ENCODE results near the gene WNT7A.

Gene WNT7A

DNA sequence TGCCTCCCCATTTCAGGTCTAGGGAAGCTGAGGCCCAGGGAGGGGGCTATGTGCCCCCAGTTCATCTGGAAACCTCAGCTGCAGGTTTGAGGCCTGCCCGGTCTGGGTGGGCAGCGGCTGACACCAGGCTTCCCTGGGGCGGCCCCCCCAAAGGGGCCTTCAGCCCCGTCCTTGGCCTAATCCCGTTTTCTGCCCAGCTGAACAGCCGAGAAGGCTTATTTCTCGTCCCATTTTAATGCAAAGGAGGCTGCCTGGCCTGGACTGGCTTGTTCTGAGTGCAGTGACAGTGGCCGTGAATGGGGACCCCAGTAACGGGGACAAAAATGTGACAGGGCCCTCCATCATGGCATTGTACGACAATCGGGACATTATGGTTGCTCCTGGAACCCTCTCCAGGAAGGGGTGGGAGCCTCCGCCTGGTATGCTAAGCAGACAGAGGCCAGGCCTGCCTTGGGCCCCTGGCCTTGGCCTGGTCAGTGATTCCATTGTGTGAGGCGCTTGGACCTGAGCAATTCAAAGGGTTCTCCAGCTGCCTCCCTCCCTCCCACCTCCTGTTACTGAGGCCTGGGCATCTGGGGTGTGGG lies 93.9 kb downstream of the WNT7A start:
- H3K14ac ChIP-seq (ENCODE audit: low read length in 2 of 2): no peak overlapping the region
- H3K27ac ChIP-seq (ENCODE audit: low read length, poor library complexity, severe bottlenecking): no peak overlapping the region
- no peak overlapping the region for H3K18ac ChIP-seq (ENCODE audit: low read depth in 1 of 2, low read length in 2 of 2)
- no peaks in the 10 kb centered on the region for H3K36me3 ChIP-seq (ENCODE audit: control insufficient read depth in 1 of 2, insufficient read depth in 2 of 2, low read depth in 1 of 2, low read length in 2 of 2)
- DNase-seq: no peak
- no peak overlapping the region for H4K8ac ChIP-seq (ENCODE audit: low read length)
- no peak overlapping the region for H2BK120ac ChIP-seq (ENCODE audit: low read depth, low read length)
- H3K4ac ChIP-seq (ENCODE audit: low read depth in 1 of 2, low read length in 2 of 2): no peak overlapping the region
- no peak overlapping the region for H3K9ac ChIP-seq (ENCODE audit: low read length)
- no peak overlapping the region for H2BK12ac ChIP-seq (ENCODE audit: low read length in 2 of 2)
- H2BK15ac ChIP-seq (ENCODE audit: low read depth, poor library complexity, severe bottlenecking): no peak overlapping the region
- WGBS: 82% methylated on average over 12 of the region's 13 CpGs
- H3K79me1 ChIP-seq (replicated peaks; ENCODE audit: low read length, poor library complexity, severe bottlenecking): no peaks in the 10 kb centered on the region
- H4K91ac ChIP-seq (ENCODE audit: low read length): no peak overlapping the region
- H2BK5ac ChIP-seq (ENCODE audit: low read depth, low read length, poor library complexity, severe bottlenecking): no peak overlapping the region
- no peak overlapping the region for H2AK5ac ChIP-seq (ENCODE audit: low read length, severe bottlenecking)
- H3K4me2 ChIP-seq (ENCODE audit: low read length, poor library complexity, severe bottlenecking): no peak overlapping the region
- H3K4me1 ChIP-seq (ENCODE audit: control insufficient read depth, insufficient read depth, low read depth, low read length): no peaks in the 10 kb centered on the region
- H3K23ac ChIP-seq (ENCODE audit: low read length in 2 of 2): no peak overlapping the region
- H3K4me3 ChIP-seq (ENCODE audit: insufficient read depth in 1 of 2, low read depth in 1 of 2, low read length in 2 of 2): no peak overlapping the region
- H3K27me3 ChIP-seq (ENCODE audit: control insufficient read depth in 1 of 2, insufficient read depth in 1 of 2, low read length in 2 of 2): peaks cover 0 to 63% of the 10 kb centered on the region in 2 experiments
- no peak overlapping the region for H2AFZ ChIP-seq (ENCODE audit: low read depth, low read length)
- no peaks in the 10 kb centered on the region for H3K9me3 ChIP-seq (ENCODE audit: control insufficient read depth, low read length)

DNA sequence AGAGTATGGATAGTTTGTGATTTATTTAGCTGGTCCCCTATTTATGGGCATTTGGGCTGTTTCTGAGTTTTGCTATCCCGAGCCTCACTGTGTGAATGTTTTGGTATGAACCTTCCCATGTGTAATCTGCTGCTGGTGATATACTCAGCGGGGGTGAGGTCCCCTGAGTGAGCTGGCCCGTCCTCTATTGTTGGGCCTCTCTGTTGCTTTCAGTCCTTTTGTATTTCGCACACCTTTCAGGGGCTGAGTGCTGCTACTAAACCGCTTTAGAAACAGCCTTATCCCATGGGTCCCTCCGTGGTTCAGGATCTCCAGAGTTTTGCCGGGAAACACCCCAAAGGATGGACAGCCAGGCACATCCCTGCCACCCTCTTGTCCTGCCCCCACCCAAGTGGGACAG lies 94.5 kb downstream of the WNT7A start:
- no peak overlapping the region for H2BK120ac ChIP-seq (ENCODE audit: low read depth, low read length)
- no peak for DNase-seq
- H3K79me1 ChIP-seq (replicated peaks; ENCODE audit: low read length, poor library complexity, severe bottlenecking): no peaks in the 10 kb centered on the region
- no peak overlapping the region for H4K8ac ChIP-seq (ENCODE audit: low read length)
- no peak overlapping the region for H2BK12ac ChIP-seq (ENCODE audit: low read length in 2 of 2)
- 66% methylated on average over 7 of the region's 7 CpGs for WGBS
- H3K4me3 ChIP-seq (ENCODE audit: insufficient read depth in 1 of 2, low read depth in 1 of 2, low read length in 2 of 2): no peak overlapping the region
- H2AK5ac ChIP-seq (ENCODE audit: low read length, severe bottlenecking): no peak overlapping the region
- no peak overlapping the region for H2AFZ ChIP-seq (ENCODE audit: low read depth, low read length)
- no peaks in the 10 kb centered on the region for H3K4me1 ChIP-seq (ENCODE audit: control insufficient read depth, insufficient read depth, low read depth, low read length)
- H3K14ac ChIP-seq (ENCODE audit: low read length in 2 of 2): no peak overlapping the region
- H3K36me3 ChIP-seq (ENCODE audit: control insufficient read depth in 1 of 2, insufficient read depth in 2 of 2, low read depth in 1 of 2, low read length in 2 of 2): no peaks in the 10 kb centered on the region
- H3K4me2 ChIP-seq (ENCODE audit: low read length, poor library complexity, severe bottlenecking): no peak overlapping the region
- H2BK15ac ChIP-seq (ENCODE audit: low read depth, poor library complexity, severe bottlenecking): no peak overlapping the region
- H3K9me3 ChIP-seq (ENCODE audit: control insufficient read depth, low read length): no peaks in the 10 kb centered on the region
- no peak overlapping the region for H4K91ac ChIP-seq (ENCODE audit: low read length)
- no peak overlapping the region for H3K23ac ChIP-seq (ENCODE audit: low read length in 2 of 2)
- H3K18ac ChIP-seq (ENCODE audit: low read depth in 1 of 2, low read length in 2 of 2): no peak overlapping the region
- H3K4ac ChIP-seq (ENCODE audit: low read depth in 1 of 2, low read length in 2 of 2): no peak overlapping the region
- no peak overlapping the region for H2BK5ac ChIP-seq (ENCODE audit: low read depth, low read length, poor library complexity, severe bottlenecking)
- H3K9ac ChIP-seq (ENCODE audit: low read length): no peak overlapping the region
- no peak overlapping the region for H3K27ac ChIP-seq (ENCODE audit: low read length, poor library complexity, severe bottlenecking)
- H3K27me3 ChIP-seq (ENCODE audit: control insufficient read depth in 1 of 2, insufficient read depth in 1 of 2, low read length in 2 of 2): peaks cover 0 to 65% of the 10 kb centered on the region in 2 experiments

DNA sequence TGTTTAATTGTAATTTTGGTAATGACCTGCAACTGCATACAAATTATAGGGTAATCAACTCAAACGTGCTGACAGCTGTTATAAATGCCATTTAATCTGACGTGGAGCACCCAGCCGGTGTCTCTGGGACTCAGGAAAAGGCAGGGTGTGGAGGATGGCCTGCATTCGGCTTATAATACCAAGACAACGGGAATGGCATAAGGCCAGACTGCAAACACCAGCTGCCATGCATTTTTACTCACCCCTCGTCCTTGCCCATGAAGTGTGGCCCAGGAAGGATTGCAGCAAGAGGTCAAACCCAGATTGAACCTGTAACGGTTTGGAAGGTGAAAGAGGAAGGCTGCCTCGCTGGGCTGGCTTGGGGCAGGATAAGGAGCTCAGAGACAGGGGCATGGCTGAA lies 96.4 kb downstream of the WNT7A start:
- Histone ChIP-seq H2AFZ (ENCODE audit: low read depth, low read length) (no peak overlapping the region), H3K4me1 (ENCODE audit: control insufficient read depth, insufficient read depth, low read depth, low read length) (no peaks in the 10 kb centered on the region), H3K9ac (ENCODE audit: low read length) (no peak overlapping the region), H3K79me1 (replicated peaks; ENCODE audit: low read length, poor library complexity, severe bottlenecking) (no peaks in the 10 kb centered on the region), H2BK15ac (ENCODE audit: low read depth, poor library complexity, severe bottlenecking) (no peak overlapping the region), H3K18ac (ENCODE audit: low read depth in 1 of 2, low read length in 2 of 2) (no peak overlapping the region), H2AK5ac (ENCODE audit: low read length, severe bottlenecking) (no peak overlapping the region), H3K27ac (ENCODE audit: low read length, poor library complexity, severe bottlenecking) (no peak overlapping the region), H3K36me3 (ENCODE audit: control insufficient read depth in 1 of 2, insufficient read depth in 2 of 2, low read depth in 1 of 2, low read length in 2 of 2) (no peaks in the 10 kb centered on the region), H2BK5ac (ENCODE audit: low read depth, low read length, poor library complexity, severe bottlenecking) (no peak overlapping the region), H3K23ac (ENCODE audit: low read length in 2 of 2) (no peak overlapping the region), H2BK120ac (ENCODE audit: low read depth, low read length) (no peak overlapping the region), H4K8ac (ENCODE audit: low read length) (no peak overlapping the region), H2BK12ac (ENCODE audit: low read length in 2 of 2) (no peak overlapping the region), H3K4me2 (ENCODE audit: low read length, poor library complexity, severe bottlenecking) (no peak overlapping the region), H4K91ac (ENCODE audit: low read length) (no peak overlapping the region), H3K27me3 (ENCODE audit: control insufficient read depth in 1 of 2, insufficient read depth in 1 of 2, low read length in 2 of 2) (peaks cover 0 to 62% of the 10 kb centered on the region in 2 experiments), H3K14ac (ENCODE audit: low read length in 2 of 2) (no peak overlapping the region), H3K4me3 (ENCODE audit: insufficient read depth in 1 of 2, low read depth in 1 of 2, low read length in 2 of 2) (no peak overlapping the region), H3K4ac (ENCODE audit: low read depth in 1 of 2, low read length in 2 of 2) (no peak overlapping the region), H3K9me3 (ENCODE audit: control insufficient read depth, low read length) (no peaks in the 10 kb centered on the region)
- 71% methylated on average over 8 of the region's 8 CpGs for WGBS
- DNase-seq: no peak

DNA sequence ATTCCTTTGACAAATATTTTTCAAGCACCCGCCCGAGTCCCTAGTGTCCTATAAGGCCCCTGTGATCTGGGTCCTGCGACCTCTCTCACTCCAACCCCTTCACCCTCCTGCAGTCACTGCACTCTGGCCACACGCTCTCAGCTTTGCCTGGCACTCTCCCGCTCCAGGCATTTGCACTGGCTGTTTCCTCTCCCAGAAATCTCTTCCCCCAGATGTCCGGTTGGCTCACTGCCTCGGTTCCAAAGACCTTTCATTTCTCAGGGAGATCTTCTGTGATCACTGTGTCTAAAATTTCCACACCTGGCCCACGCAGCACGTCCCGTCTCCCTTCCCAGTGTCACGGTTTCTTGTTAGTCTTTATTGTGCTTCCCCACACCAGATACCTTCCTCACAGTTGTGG lies 97.4 kb downstream of the WNT7A start:
- H3K4me3 ChIP-seq (ENCODE audit: insufficient read depth in 1 of 2, low read depth in 1 of 2, low read length in 2 of 2): no peak overlapping the region
- no peak overlapping the region for H3K23ac ChIP-seq (ENCODE audit: low read length in 2 of 2)
- DNase-seq: no peak
- 72% methylated on average over 7 of the region's 11 CpGs for WGBS
- H3K79me1 ChIP-seq (replicated peaks; ENCODE audit: low read length, poor library complexity, severe bottlenecking): no peaks in the 10 kb centered on the region
- H3K14ac ChIP-seq (ENCODE audit: low read length in 2 of 2): no peak overlapping the region
- no peaks in the 10 kb centered on the region for H3K4me1 ChIP-seq (ENCODE audit: control insufficient read depth, insufficient read depth, low read depth, low read length)
- H4K91ac ChIP-seq (ENCODE audit: low read length): no peak overlapping the region
- H3K9me3 ChIP-seq (ENCODE audit: control insufficient read depth, low read length): no peaks in the 10 kb centered on the region
- no peaks in the 10 kb centered on the region for H3K36me3 ChIP-seq (ENCODE audit: control insufficient read depth in 1 of 2, insufficient read depth in 2 of 2, low read depth in 1 of 2, low read length in 2 of 2)
- H3K9ac ChIP-seq (ENCODE audit: low read length): no peak overlapping the region
- H2BK15ac ChIP-seq (ENCODE audit: low read depth, poor library complexity, severe bottlenecking): no peak overlapping the region
- H2BK12ac ChIP-seq (ENCODE audit: low read length in 2 of 2): no peak overlapping the region
- peaks cover 0 to 54% of the 10 kb centered on the region in 2 experiments for H3K27me3 ChIP-seq (ENCODE audit: control insufficient read depth in 1 of 2, insufficient read depth in 1 of 2, low read length in 2 of 2)
- H3K4ac ChIP-seq (ENCODE audit: low read depth in 1 of 2, low read length in 2 of 2): no peak overlapping the region
- no peak overlapping the region for H3K18ac ChIP-seq (ENCODE audit: low read depth in 1 of 2, low read length in 2 of 2)
- no peak overlapping the region for H4K8ac ChIP-seq (ENCODE audit: low read length)
- no peak overlapping the region for H3K27ac ChIP-seq (ENCODE audit: low read length, poor library complexity, severe bottlenecking)
- H2BK120ac ChIP-seq (ENCODE audit: low read depth, low read length): no peak overlapping the region
- no peak overlapping the region for H2BK5ac ChIP-seq (ENCODE audit: low read depth, low read length, poor library complexity, severe bottlenecking)
- no peak overlapping the region for H2AK5ac ChIP-seq (ENCODE audit: low read length, severe bottlenecking)
- H3K4me2 ChIP-seq (ENCODE audit: low read length, poor library complexity, severe bottlenecking): no peak overlapping the region
- no peak overlapping the region for H2AFZ ChIP-seq (ENCODE audit: low read depth, low read length)
